RPMI8226 (cell line): ENCODE results near the gene IRF3.

Experiments used
- DNase-seq: peaks from one replicate; pipeline ENCODE4 v3.0.0-alpha.2; 2015

The IRF3 gene

DNA sequence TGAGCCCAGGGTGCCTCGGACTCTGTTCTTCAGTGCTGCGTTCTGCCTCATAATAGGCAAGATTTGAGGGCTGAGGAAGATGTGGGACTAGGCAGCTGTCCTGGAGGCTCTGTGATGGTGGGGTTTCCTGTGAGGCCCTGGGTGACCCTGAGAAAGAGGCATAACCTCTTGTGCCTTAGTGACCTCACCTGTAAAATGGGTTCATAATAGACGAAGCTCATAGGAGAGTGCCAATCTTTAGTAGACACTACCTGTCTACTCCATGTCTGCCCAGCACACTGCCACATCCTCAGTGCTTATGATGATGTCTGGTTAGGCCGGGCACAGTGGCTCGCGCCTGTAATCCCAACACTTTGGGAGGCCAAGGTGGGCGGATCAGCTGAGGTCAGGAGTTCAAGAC lies 49.1 kb downstream of the IRF3 start:
- no peak for DNase-seq

DNA sequence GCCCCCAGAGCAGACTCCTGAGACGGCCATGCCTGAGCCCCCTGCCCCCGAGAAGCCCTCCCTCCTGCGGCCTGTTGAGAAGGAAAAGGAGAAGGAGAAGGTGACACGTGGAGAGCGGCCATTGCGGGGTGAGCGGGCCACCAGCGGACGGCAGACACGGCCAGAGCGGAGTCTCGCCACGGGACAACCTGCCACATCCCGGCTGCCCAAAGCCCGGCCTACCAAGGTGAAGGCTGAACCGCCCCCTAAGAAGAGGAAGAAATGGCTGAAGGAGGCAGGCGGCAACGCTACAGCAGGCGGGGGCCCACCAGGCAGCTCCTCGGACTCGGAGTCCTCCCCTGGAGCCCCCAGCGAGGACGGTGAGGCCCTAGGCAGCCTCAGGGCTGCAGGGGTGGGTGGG lies 49.8 kb downstream of the IRF3 start:
- DNase-seq: no peak

GRCh38 chr19:49614096-49614833 lies 51.4 kb downstream of the IRF3 start:
- DNase-seq: no peak

- DNase-seq: no peak
Observed at GRCh38 chr19:49613374-49613773, 52.3 kb downstream of the IRF3 start.
